Measurements from ENCODE around the gene PTPRN.
"Not testable (repeated sequence)": the region's sequence is repeated elsewhere in the genome, so short reads cannot be mapped to it uniquely, and the experiment has no call there.

PTPRN gene

DNA sequence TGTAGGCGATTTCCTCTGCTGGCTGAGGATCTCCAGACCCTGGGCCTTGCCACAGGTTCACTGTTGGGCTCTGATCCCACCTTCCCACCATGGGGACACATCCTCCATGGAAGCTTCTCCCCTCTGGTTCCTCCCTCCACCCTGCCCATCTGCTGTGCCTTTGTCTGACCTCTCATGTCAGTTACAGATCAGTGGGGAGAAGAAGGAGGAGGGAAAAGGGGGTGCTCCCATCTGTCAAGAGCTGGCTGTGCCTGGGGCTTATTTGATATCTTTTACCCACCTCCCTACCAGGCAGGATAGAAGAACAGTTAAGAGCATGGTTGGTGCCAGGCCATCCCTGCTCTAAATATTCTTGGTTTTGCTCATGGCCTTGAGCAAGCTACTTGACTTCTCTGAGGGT lies 42.3 kb downstream of the PTPRN start:
- DNase-seq = no peak

DNA sequence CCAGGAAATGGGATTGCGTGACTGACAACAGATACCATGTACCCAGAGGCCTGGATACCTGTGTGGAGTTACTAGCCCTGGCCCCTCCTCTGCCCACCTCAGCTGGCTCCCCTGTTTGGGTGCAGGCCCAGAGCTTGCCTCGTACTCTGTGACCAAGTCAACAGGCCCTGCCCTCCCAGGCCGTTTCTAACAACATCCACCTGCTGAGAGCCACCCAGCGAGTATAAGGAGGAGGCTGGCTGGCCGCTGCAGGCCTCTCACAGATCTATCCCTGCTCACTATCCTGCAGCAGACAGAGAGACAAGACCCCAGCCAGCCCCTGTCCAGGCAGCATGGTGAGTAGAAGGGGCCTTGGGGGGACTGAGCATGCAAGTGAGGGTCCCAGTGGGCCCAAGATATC lies 43.0 kb downstream of the PTPRN start:
- DNase-seq = no peak

DNA sequence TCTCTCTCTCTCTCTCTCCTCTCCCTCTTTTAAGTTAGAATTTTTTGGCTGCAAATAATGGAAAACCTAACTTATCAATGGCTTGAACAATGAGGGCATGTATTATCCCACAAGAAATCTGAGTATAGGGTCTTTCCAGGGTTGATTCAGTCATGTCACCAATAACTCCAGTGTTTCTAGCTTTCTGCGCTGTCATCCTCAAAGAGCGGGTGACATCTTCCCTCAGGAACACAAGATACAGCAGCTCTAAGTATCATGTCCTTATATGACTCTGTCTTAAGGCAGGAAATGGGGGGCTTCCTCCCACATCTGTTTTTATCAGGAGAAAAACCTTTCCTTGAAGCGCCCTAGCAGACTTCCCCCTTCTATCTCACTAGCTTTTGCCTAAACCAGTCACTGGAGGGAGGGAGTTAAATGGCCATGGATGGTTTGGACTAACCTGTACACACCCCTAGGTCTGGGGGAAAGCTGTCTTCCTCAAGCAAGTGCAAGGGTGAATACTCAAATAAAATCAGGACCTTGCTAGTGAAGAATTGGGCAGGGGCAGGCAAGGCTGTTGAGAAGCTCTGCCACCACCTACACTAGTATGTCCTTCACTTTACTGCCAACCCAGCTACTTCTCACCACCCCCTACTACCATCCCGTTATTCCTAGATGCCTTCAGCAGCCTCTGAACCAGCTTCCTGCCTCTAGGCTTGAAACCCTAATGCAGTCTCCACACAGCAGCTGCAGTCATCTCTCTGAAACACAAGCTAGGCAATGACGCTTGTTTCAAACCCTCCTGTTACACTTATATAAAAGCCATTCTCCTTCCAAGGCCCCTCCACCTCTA lies 48.0 kb downstream of the PTPRN start:
- no peak for DNase-seq

DNA sequence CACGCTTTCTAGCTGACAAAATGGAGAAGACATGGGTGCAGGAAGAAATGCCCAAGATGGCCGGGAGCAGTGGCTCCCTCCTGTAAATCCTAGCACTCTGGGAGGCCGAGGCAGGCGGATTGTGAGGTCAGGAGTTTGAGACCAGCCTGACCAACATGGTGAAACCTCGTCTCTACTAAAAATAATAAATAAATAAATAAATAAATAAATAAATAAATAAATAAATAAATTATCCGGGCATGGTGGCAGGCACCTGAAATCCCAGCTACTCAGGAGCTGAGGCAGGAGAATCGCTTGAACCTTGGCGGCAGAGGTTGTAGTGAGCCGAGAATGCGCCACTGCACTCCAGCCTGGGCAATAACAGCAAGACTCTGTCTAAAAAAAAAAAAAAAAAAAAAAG lies 50.3 kb downstream of the PTPRN start:
- DNase-seq = not testable (repeated sequence)

DNA sequence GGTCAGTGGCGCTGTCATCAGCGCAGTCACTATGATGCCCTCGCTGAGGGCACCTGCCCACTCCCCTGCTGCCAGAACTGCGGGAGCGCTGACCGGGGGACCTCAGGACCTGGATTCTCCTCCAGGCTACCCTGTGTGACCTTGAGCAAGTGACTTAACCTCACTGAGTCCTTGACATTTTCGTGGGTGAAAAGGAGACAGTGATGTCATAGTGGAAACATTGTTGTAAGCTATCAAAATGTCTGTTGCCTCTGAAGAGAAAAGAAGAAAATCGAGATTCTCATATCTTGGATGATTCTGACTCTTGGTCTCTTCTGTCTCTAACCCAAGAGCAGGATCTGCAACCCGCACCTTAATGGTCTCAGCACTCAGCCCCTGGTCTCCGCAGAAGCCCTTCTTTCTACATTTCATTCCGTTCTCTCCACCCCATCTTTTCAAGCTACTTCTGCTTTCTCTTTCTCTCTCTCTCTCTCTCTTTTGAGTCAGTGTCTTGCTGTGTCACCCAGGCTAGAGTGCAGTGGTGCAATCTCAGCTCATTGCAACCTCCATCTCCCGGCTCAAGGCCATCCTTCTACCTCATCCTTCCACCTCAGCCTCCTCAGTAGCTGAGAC lies 54.5 kb downstream of the PTPRN start:
- DNase-seq = peak; percentile 68

DNA sequence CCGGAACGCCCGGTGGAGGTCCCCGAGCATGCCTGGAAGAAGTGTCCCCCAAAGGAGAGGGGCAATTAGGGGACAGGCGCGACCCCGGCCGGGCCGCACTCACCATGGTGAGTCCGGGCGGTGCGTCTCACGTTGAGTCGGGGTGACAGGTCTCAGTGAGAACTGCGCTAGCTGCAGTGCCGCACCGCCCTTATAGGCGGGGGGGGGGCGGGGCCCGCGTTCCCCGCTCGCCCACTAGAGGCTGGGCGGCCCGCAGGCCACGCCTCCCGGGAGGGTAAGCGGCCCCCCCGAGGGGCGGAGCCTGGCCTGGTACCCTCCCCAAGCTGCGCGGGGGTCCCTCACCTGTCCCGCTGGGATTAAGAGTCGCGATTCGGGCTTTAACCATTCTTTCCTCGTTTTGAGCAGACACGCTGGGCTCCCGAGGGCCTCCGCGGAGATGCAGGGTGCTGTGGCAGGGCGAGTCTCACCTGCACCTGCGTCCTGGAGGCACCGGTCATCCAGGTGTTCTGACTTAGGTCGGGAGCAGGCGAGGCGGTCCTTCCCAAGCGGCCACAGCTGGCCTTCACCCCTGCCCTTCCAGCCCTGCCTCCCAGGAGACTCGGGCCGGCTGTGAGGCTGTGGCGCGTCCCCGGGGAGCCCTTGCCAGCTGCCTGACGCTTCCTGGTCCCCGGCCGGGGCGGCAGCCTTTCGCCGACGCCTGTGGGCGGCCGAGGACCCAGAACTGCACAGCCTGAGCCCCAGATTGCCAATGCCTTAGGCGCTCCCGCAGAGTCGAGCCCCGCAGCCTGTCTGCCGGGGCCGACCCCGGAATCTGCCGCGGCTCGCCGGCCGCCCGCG lies 55.2 kb downstream of the PTPRN start, which contains the start of gene TUBA4A:
Gene TUBA4A (minus strand): TSS at position 166 of the 837 bp plus-strand sequence. CDS start 60 bp downstream, at position 106.
- peak; percentile 87 for DNase-seq

DNA sequence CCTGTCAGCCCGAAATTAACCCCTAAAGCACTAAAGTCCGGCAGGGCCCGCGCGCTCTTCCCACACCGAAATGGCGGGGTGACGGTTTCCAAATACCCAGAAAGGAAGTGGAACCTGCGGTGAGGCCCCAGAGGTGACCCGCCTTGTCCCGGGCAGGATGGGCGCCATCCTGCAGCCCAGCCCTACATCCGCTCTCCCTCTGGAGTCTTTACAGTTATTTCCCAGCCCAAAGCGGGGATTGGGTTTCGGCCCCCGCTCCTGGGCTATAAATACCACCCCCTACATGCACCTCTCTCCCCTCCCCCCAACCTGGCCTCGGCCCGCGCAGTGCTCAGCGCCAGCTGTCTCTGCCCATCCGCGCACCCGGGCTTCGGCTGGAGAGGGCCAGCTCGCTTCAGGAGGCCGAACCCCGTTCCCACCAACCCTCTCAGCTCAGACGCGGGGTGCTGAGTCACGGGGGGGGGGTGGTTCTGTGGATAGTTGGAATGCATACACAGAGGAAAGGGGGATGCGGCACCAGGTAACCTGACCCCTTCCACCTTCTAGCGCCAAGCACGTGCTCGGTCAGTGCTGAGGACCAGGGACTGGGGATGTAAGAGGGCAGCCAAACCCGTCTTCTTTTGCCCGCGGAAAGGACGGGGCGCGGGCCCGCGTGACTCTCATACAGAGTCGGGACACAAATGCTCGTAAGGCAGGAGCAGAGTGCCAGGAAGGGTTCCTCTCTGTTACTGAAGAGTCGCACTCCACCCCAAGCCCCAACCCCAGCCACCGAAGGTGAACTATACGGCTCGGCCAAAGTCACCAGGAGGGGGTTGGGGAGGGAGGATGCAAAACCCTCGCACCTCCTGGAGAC lies 56.1 kb downstream of the PTPRN start, which contains the start of gene TUBA4B:
Gene TUBA4B (plus strand): TSS at position 344 of the 853 bp plus-strand sequence. CDS start 165 bp downstream, at position 509.
- peak; percentile 50 for DNase-seq

DNA sequence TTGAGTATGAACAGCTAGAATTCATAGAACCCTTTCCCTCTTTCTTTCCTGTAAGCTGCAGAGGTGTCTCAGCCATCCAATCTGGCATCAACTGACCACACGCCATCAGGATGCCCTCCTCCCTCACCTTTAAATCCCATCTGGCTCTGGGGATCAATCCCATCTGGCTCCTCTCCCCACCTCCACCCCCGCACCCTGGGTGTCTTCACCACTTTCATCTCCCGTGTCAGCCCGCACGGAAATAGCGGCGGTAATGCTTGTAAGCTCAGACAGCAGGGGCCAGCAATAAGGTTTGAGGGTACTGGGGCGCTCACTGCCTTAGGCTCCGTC lies 56.7 kb downstream of the PTPRN start:
- DNase-seq = no peak

DNA sequence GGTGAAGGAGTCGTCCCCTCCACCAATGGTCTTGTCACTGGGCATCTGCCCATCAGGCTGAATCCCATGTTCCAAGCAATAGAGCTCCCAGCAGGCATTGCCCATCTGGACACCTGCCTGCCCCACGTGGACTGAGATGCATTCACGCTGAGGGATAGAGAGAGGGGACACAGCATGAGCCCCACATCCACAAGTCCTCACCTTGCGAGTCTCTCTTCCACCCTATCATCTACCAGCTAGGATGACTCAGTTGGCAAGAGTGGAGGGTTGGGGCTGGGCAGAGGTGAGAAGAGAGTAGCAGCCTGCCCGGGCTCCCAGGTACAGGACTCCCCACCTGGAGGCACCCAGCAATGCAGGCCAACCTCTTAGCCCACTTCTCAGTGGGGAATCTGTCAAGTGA lies 57.1 kb downstream of the PTPRN start:
- peak; percentile 18 for DNase-seq

DNA sequence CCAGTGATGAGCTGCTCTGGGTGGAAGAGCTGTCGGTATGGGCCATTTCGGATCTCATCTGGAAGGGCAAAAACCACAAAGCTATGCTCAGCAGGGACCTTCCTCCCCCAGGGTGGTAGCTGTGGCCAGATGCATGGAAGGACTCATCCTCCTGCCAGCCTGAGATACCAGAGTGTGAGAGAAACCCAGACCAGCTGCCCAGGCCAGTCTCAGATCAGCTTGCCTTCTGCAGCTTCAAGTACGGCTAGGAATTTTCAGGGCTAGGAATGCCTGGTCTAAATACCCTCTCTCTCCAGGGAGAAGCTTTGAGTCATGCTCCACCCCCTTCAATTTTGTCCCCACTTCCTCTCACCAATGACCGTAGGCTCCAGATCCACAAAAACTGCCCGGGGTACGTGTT lies 57.5 kb downstream of the PTPRN start:
- DNase-seq = no peak

DNA sequence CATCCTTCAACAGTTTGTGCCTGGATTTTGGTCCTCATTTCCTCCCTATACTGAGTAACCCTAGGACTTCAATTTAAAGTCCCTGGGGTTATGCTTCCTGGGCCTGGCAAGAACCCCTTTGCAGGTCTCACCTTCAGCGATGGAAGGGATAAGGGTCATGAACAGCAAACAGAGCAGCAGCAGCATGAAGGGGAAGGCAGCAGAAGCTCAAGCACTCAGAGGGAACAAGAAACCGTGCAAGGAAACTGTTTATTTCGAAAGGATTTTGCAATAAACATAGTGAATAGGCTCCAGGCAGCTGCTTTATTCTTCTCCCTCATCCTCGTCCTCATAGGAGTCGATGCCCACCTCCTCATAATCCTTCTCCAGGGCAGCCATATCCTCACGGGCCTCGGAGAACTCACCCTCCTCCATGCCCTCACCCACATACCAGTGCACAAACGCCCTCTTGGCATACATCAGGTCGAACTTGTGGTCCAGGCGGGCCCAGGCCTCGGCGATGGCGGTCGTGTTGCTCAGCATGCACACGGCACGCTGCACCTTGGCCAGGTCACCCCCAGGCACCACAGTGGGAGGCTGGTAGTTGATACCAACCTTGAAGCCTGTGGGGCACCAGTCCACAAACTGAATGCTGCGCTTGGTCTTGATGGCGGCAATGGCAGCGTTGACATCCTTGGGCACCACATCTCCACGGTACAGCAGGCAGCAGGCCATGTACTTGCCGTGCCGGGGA lies 59.0 kb downstream of the PTPRN start:
- no peak for DNase-seq

DNA sequence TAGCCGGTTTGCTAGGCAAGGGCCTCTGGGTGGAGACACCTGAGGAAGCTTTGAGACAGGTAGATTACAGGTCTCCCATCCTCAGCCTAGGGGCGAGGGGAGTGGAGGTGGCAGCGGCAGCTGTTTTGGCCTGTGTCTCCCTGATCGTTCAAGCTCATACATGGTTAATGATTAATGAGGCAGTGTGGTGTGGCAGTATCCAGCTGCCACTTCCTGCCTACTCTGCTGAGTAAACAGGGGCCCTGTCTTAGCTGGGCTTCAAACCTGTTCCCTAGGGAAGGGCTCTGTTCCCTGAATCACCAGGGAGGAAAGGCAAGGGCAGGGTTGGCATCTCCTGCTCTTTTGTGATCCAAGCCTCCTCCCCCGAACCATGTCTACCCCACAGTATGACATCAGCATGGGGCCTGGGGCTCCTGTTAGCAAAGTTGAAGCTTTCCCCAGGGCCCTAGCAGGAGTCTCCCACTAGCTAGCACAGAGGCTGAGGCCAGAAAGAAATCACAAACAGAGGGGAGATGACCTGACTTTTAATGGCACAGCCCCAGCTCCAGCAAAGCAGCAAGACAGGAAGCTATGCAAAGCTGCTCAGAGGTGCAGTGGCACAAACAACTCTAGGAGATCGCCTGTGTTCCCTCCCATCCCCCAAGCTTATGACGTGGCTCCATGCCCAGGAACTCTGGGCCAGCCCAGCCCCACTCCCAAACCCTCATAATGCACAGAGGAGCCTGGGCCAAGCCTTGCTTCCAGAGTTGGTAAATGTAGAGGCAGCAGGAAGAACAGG lies 59.8 kb downstream of the PTPRN start:
- DNase-seq = peak; percentile 57

DNA sequence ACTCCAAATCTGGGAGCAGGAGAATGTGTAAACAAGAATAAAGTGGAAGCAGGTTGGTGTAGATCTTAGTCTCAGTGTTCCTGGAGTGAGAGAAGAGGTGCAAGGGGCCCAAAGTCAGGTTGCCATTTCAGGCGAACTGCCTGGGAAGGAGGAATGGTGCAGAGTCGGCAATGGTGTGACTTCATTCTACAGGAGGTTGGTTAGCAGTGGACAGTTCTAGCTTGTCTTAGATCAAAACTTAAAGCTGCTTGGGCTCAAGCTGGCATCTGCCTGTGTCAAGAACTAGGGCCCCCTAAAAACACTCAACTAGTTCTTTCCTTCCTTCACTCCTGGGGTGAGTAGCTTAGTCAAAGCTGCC lies 60.4 kb downstream of the PTPRN start:
- no peak for DNase-seq

DNA sequence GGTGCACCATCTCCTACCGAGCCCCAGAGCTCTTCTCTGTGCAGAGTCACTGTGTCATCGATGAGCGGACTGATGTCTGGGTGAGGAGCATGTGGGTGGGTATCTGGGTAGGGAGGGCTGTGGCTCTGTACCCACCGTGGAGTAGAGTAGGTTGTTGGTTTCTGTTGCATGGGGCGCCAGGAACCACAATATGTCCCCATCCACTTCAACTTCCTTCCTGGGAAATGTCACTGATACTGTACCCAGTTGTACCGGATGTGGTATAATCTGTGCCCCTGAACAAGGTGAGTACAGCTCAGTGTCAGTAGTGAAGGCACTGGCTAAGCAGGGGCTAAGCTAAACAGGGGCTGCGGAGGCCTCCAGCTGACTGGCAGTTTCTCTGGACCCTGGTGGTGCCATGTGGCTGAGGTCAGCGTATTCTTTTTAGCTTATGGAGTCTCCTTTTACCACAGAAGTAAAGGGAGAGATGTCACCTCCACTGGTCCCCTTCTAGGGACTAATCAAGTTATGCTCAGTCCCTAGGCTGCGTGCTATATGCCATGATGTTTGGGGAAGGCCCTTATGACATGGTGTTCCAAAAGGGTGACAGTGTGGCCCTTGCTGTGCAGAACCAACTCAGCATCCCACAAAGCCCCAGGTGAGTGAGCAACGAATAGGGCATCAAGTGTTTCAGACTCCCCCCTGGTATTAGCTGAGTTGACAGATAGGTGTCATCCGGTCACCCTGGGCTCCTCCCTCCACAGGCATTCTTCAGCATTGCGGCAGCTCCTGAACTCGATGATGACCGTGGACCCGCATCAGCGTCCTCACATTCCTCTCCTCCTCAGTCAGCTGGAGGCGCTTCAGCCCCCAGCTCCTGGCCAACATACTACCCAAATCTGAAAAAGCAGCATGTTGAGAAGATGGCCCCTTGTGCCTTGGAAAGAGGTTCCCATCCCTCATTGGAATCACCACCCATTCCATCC lies 61.2 kb downstream of the PTPRN start:
- peak; percentile 85 for DNase-seq

DNA sequence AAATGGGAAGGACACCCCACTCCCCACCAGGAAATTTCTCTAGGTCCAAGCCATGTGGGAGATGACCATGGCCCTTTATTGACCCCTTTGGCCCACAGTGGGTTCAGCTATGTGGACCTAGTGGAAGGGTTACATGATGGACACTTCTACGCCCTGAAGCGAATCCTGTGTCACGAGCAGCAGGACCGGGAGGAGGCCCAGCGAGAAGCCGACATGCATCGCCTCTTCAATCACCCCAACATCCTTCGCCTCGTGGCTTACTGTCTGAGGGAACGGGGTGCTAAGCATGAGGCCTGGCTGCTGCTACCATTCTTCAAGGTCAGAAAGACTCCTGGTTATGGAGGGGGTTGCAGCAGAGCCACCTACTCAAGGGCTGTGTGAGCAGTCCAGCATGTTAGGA lies 62.6 kb downstream of the PTPRN start:
- no peak for DNase-seq

DNA sequence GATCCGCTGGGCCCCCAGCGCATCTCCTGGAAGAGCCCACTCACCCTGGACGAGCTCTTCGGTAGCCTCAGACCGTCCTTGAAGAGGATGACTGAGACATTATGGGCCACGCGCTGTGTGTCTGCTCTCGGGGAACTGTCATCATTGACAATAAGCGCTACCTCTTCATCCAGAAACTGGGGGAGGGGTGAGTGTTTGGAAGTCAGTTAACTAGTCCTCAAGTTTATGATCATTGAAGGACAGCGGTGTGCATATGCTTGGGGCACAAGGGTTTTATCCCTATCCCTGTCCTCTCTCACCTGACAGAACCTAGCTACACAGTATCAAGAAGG lies 63.3 kb downstream of the PTPRN start:
- DNase-seq = no peak

DNA sequence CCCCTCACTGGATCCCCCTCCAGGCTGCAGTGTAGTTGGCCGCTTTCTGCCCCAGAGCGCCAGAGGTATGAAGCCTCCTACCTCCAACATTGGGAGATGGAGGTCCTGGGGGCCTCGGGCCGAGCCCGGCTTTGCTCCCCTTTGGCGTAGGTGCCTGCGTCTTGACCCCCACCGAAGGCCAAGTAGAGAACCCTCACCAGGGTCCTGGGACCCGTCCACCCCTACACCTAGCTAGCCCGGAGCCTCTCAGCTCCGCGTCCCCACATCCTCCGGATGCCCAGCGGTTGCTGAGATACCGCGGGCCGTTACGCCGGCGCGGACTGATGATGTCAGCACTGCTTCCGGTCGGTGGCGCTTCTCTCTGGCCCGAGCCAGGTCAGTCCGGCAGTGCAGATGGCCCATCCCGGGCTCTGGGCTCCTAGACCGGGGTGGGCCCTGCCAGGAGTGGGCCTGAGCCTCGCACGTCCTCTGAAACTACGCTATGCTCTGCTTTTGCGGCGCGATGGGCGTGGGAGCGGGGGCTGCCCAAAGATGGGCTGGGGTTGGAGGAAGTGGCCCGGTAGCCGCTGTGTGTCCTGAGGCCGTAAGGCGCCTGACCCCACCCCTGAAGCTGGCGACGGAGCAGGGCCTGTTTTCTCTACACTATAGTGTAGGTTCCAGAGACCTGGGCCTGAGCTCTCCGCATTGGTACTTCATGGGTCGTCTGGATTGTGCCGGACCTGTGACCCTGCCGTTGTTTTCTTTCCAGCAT lies 63.9 kb downstream of the PTPRN start, which contains the start of the genes GLB1L and STK16:
Gene GLB1L (minus strand): TSS at position 297 of the 751 bp plus-strand sequence. CDS start 1,871 bp downstream, outside the sequence.
Gene STK16 (plus strand): TSS at position 332 of the 751 bp plus-strand sequence. CDS start 521 bp downstream, outside the sequence.
- DNase-seq = peak; percentile 84

DNA sequence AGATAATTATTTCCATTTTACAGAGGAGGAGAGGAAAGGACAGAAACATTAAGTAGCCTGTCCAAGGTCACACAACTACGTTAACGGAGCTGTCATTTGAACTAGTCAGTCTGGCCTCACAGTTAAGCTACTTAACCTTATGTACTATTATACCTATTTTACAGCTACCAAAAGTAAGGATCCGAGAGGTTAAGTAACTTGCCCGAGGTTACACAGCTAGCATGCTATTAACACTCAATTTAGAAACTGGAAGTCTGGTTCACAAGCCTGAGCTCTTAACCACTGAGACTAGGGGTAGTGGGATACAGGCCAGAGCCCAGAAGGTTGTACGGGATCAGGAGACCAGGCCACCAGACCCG lies 64.4 kb downstream of the PTPRN start:
- DNase-seq = no peak

DNA sequence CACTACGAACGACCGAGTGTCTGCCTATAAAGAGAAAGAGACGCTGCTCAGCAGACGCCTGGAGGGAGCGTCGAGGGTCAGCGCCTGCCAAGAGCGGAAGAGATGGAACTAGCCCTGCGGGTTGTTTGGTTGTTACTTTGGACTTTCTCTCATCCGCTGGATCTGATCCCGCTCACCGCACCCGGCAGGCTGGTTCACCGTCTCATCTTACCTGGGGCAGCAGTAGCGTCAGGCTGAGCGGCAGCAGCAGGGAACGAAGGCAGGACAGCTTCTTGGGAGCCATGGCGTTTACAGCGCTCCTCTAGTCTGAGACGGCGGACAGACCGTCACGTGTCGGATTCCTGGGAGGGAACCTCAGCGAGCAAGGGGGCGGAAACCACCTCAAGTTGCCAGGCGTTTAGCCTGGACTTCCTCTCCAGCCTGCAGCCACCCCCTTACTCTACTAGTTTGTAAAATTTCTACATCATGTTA lies 65.9 kb downstream of the PTPRN start:
- DNase-seq = no peak

All from central memory CD4-positive, alpha-beta T cell (primary cell).